H1 (cell line): ENCODE results near the gene GARIN6. TPM values are rescaled to one million over a fixed set of nuclear protein-coding genes. Genes with fewer than 3 reads are reported as not detected.

ENCODE experiments used
- CTCF ChIA-PET: fragments of 300-600 bp; sonication (Branson Sonifier 250); formaldehyde crosslinking; loops from one replicate; lab custom pipeline; 2021; ENCODE audit not compliant: partially characterized antibody; lab: Charles Lee
- POLR2A ChIA-PET: fragments of 300-600 bp; sonication (Branson Sonifier 250); formaldehyde crosslinking; loops from one replicate; lab custom pipeline; 2021; ENCODE audit warnings: inconsistent platforms; ENCODE audit not compliant: partially characterized antibody; lab: Charles Lee
- DNase-seq, 2 experiments: peaks; one replicate each; pipeline versions ENCODE4 v3.0.0 to v3.0.0-alpha.2; 2010 to 2022; ENCODE audit warnings: low spot score in 2 of 2, low read depth in 1 of 2, mixed read lengths in 1 of 2
- FAIRE-seq: peaks from 2 replicates; lab custom pipeline; 2011; peaks lifted over from hg19 to GRCh38; lab: Jason Lieb, UNC
- H2AFZ ChIP-seq: 2 replicates; pipeline ENCODE4 v1.8.1; 2012; ENCODE audit warnings: low read length, inconsistent platforms
- H2AK5ac ChIP-seq: 2 replicates; pipeline ENCODE4 v1.6.1; 2013; ENCODE audit warnings: low read depth, low read length
- H2BK120ac ChIP-seq: replicated peaks from 2 replicates; pipeline ENCODE3; 2013; ENCODE audit warnings: low read depth, low read length, inconsistent platforms
- H2BK12ac ChIP-seq: 2 replicates; pipeline ENCODE4 v1.6.1; 2013; ENCODE audit warnings: low read depth, low read length
- H2BK15ac ChIP-seq: 2 replicates; pipeline ENCODE4 v1.6.1; 2013; ENCODE audit warnings: low read length
- H2BK20ac ChIP-seq: 2 replicates; pipeline ENCODE4 v1.6.1; 2013; ENCODE audit warnings: low read length
- H2BK5ac ChIP-seq: 2 replicates; pipeline ENCODE4 v1.6.1; 2013; ENCODE audit warnings: low read depth, low read length
- H3K14ac ChIP-seq: 2 replicates; pipeline ENCODE4 v1.6.1; 2013; ENCODE audit warnings: inconsistent platforms; ENCODE audit not compliant: insufficient read length
- H3K18ac ChIP-seq: 2 replicates; pipeline ENCODE4 v1.6.1; 2013; ENCODE audit warnings: low read length; ENCODE audit errors: extremely low read depth
- H3K23ac ChIP-seq: 2 replicates; pipeline ENCODE4 v1.6.1; 2013; ENCODE audit warnings: inconsistent platforms; ENCODE audit not compliant: insufficient read length
- H3K23me2 ChIP-seq: 2 replicates; pipeline ENCODE4 v1.6.1; 2013; ENCODE audit warnings: low read depth, low read length
- H3K27ac ChIP-seq: 2 replicates; pipeline ENCODE4 v1.6.1; 2011; ENCODE audit warnings: low read depth, low read length, inconsistent platforms
- H3K27me3 ChIP-seq, 4 experiments: replicated peaks in 1 of 4; 1 replicate in 1 of 4; 2 replicates in 3 of 4; pipeline versions ENCODE4 v1.6.1 to v1.8.1; 2011 to 2013; ENCODE audit warnings: low read length in 3 of 4, mild to moderate bottlenecking in 3 of 4, inconsistent platforms in 2 of 4, mixed read lengths in 2 of 4, moderate library complexity in 1 of 4; ENCODE audit not compliant: control insufficient read depth in 3 of 4, insufficient read depth in 3 of 4; ENCODE audit errors: extremely low read depth in 1 of 4
- H3K36me3 ChIP-seq, 4 experiments: 2 replicates each; pipeline versions ENCODE4 v1.6.1 to v1.8.1; 2011 to 2013; ENCODE audit warnings: mild to moderate bottlenecking in 4 of 4, low read length in 3 of 4, moderate library complexity in 2 of 4, control low read depth in 1 of 4, inconsistent platforms in 1 of 4; ENCODE audit not compliant: insufficient read depth in 4 of 4, control insufficient read depth in 2 of 4
- H3K4ac ChIP-seq: replicated peaks from 2 replicates; pipeline ENCODE3; 2013; ENCODE audit warnings: low read length, low read depth, mixed read lengths, inconsistent platforms; ENCODE audit not compliant: insufficient read length
- H3K4me1 ChIP-seq, 4 experiments: replicated peaks in 1 of 4; 1 replicate in 1 of 4; 2 replicates in 3 of 4; pipeline versions ENCODE4 v1.6.1 to v1.8.1; 2011 to 2013; ENCODE audit warnings: low read length in 3 of 4, inconsistent platforms in 2 of 4, mixed read lengths in 1 of 4; ENCODE audit not compliant: insufficient read depth in 4 of 4, control insufficient read depth in 3 of 4
- H3K4me2 ChIP-seq, 2 experiments: 2 replicates each; pipeline versions ENCODE4 v1.6.1 to v1.8.1; 2011 to 2013; ENCODE audit warnings: low read depth in 2 of 2, low read length in 2 of 2, control low read depth in 1 of 2, inconsistent platforms in 1 of 2, mild to moderate bottlenecking in 1 of 2; ENCODE audit not compliant: insufficient read depth in 1 of 2
- H3K4me3 ChIP-seq, 4 experiments: fragments of 200-600, 300-600 bp in 1 of 4; sonication (generic), shearing (Covaris generic), sonication (Bioruptor Twin) in 1 of 4; 2 replicates each; pipeline versions ENCODE4 v1.5.1 to v1.8.1; 2011 to 2016; ENCODE audit warnings: low read length in 4 of 4, low read depth in 3 of 4, control low read depth in 2 of 4, inconsistent platforms in 2 of 4, mild to moderate bottlenecking in 2 of 4, mixed read lengths in 1 of 4, moderate library complexity in 1 of 4; ENCODE audit not compliant: insufficient read depth in 2 of 4; ENCODE audit errors: extremely low read depth in 1 of 4
- H3K56ac ChIP-seq: replicated peaks from 2 replicates; pipeline ENCODE3; 2013; ENCODE audit warnings: low read depth, mild to moderate bottlenecking, mixed read lengths, low read length, inconsistent platforms; ENCODE audit not compliant: insufficient read length
- H3K79me1 ChIP-seq: 2 replicates; pipeline ENCODE4 v1.6.1; 2013; ENCODE audit warnings: low read depth, low read length, control low read depth
- H3K79me2 ChIP-seq, 2 experiments: 2 replicates each; pipeline versions ENCODE4 v1.6.1 to v1.8.1; 2012 to 2013; ENCODE audit warnings: low read length in 2 of 2, mild to moderate bottlenecking in 2 of 2, inconsistent platforms in 1 of 2; ENCODE audit not compliant: insufficient read depth in 2 of 2, control insufficient read depth in 1 of 2
- H3K9ac ChIP-seq, 4 experiments: replicated peaks in 1 of 4; 1 replicate in 1 of 4; 2 replicates in 3 of 4; pipeline versions ENCODE4 v1.6.1 to v1.8.1; 2011 to 2013; ENCODE audit warnings: low read depth in 3 of 4, low read length in 3 of 4, control low read depth in 2 of 4, mild to moderate bottlenecking in 2 of 4, moderate library complexity in 2 of 4, inconsistent platforms in 1 of 4; ENCODE audit errors: extremely low read depth in 1 of 4
- H3K9me3 ChIP-seq, 2 experiments: 2 replicates each; pipeline versions ENCODE4 v1.6.1 to v1.8.1; 2012 to 2013; ENCODE audit warnings: mild to moderate bottlenecking in 2 of 2, moderate library complexity in 2 of 2, control low read depth in 1 of 2, inconsistent platforms in 1 of 2, low read depth in 1 of 2, low read length in 1 of 2, mixed read lengths in 1 of 2; ENCODE audit not compliant: insufficient read depth in 2 of 2
- H4K20me1 ChIP-seq, 2 experiments: replicated peaks in 1 of 2; 2 replicates each; pipeline versions ENCODE3 to v1.8.1; 2011 to 2013; ENCODE audit warnings: inconsistent platforms in 2 of 2, low read length in 2 of 2, mild to moderate bottlenecking in 1 of 2; ENCODE audit not compliant: insufficient read depth in 2 of 2, control insufficient read depth in 1 of 2
- H4K5ac ChIP-seq: 2 replicates; pipeline ENCODE4 v1.6.1; 2013; ENCODE audit warnings: low read length, low read depth, mixed read lengths, inconsistent platforms; ENCODE audit not compliant: insufficient read length
- H4K8ac ChIP-seq: 2 replicates; pipeline ENCODE4 v1.8.0; 2013; ENCODE audit warnings: mild to moderate bottlenecking, moderate library complexity, low read length, inconsistent platforms; ENCODE audit not compliant: insufficient read depth; ENCODE audit errors: extremely low read depth
- H4K91ac ChIP-seq: replicated peaks from 2 replicates; pipeline ENCODE3; 2013; ENCODE audit warnings: low read length, mixed read lengths, inconsistent platforms; ENCODE audit not compliant: insufficient read length
- ASH2L ChIP-seq: fragments of 200-600, 300-600 bp; sonication (generic); IDR thresholded peaks from one replicate; pipeline ENCODE4 v1.7.1; 2017; ENCODE audit warnings: low read length
- HDAC6 ChIP-seq: IDR thresholded peaks from one replicate; pipeline ENCODE4 v1.7.1; 2012; ENCODE audit warnings: low read depth, mild to moderate bottlenecking, inconsistent platforms, low read length, moderate library complexity
- POU5F1 ChIP-seq: IDR thresholded peaks from 2 replicates; pipeline ENCODE4 v1.6.1; 2011; ENCODE audit warnings: low read depth, mild to moderate bottlenecking, low read length, moderate library complexity
- SAP30 ChIP-seq: fragments of 300-600 bp; sonication (generic); IDR thresholded peaks from 2 replicates; pipeline ENCODE4 v1.7.1; 2012; ENCODE audit warnings: low read length, moderate library complexity, mild to moderate bottlenecking, inconsistent platforms; ENCODE audit not compliant: insufficient read depth, insufficient replicate concordance
- SP1 ChIP-seq: IDR thresholded peaks from 2 replicates; pipeline ENCODE4 v1.6.1; 2011; ENCODE audit warnings: low read depth, low read length
- TAF7 ChIP-seq: optimal IDR thresholded peaks from 2 replicates; pipeline ENCODE3; 2011; ENCODE audit warnings: low read depth, mild to moderate bottlenecking, inconsistent platforms, low read length, moderate library complexity, borderline replicate concordance
- YY1 ChIP-seq: IDR thresholded peaks from 2 replicates; pipeline ENCODE4 v1.6.1; 2011; ENCODE audit warnings: low read depth, mild to moderate bottlenecking, low read length
- WGBS, 2 experiments: shearing (Covaris generic) in 1 of 2; methylation state at CpG; one replicate each; pipeline versions ENCODE4 v1.1.6 to v1.1.7; 2013 to 2015; ENCODE audit warnings: low lambda C conversion rate in 2 of 2, mixed read lengths in 2 of 2, inconsistent platforms in 1 of 2, low coverage in 1 of 2, missing lambda C conversion rate in 1 of 2; ENCODE audit not compliant: insufficient replicate concordance in 2 of 2, insufficient coverage in 1 of 2, insufficient read length in 1 of 2; ENCODE audit errors: extremely low coverage in 1 of 2, missing lambda C conversion rate in 1 of 2; 5-methylcytosine and 5-hydroxymethylcytosine counted together
- polyA plus RNA-seq, 7 experiments: library from polyadenylated mRNA; depleted of rRNA in 3 of 7; stranded (reverse) in 5 of 7; unstranded in 2 of 7; fragments of >200 nt in 5 of 7; fragments of 200-250 nt in 2 of 7; gene quantifications; 1 replicate in 5 of 7; 2 replicates in 1 of 7; 4 replicates in 1 of 7; pipeline versions ENCODE4 v1.2.1 to v1.2.3, GENCODE V29; 2011 to 2013; ENCODE audit warnings: missing spikeins in 2 of 7, mixed read lengths in 2 of 7
- total RNA-seq: library from RNA; stranded (reverse); fragmentation: NEBNext Ultra II Directional; extraction: Animal tissue kit (Norgen Biotek cat#: 25700); gene quantifications from 2 replicates; pipeline ENCODE4 v1.2.1, GENCODE V29; 2021

The GARIN6 gene
- total and polyA plus RNA-seq, 2 of the 8 experiments (the other 6 are each of a cell fraction or from before 2014, with no cell fraction given): not detected

GRCh38 chr12:99611117-99611516 is 36.4 kb upstream of the GARIN6 start:
- TF ChIP-seq SP1 (no peak), SAP30 (no peak), POU5F1 (no peak), TAF7 (no peak), ASH2L (no peak), HDAC6 (no peak), YY1 (no peak)
- Histone ChIP-seq H2BK120ac (no peak overlapping the region), H3K14ac (no peak overlapping the region), H4K91ac (no peak overlapping the region), H3K9ac (no peak overlapping the region), H4K8ac (no peak overlapping the region), H3K4me2 (no peak overlapping the region), H3K27me3 (peaks cover 0 to 4% (median 0%) of the 10 kb centered on the region in 4 experiments; a peak in 2 of 7 replicates), H3K79me2 (no peaks in the 10 kb centered on the region), H2BK20ac (no peak overlapping the region), H3K4me3 (no peak overlapping the region), H4K20me1 (no peaks in the 10 kb centered on the region), H3K36me3 (no peaks in the 10 kb centered on the region), H2AFZ (no peak overlapping the region), H3K4ac (no peak overlapping the region), H3K56ac (no peak overlapping the region), H3K27ac (no peak overlapping the region), H3K79me1 (no peaks in the 10 kb centered on the region), H3K9me3 (no peaks in the 10 kb centered on the region), H3K23me2 (no peaks in the 10 kb centered on the region; the same call in 1 of the 2 replicates), H2BK12ac (no peak overlapping the region), H3K18ac (no peak overlapping the region), H3K23ac (no peak overlapping the region), H3K4me1 (peaks cover 0 to 13% (median 4%) of the 10 kb centered on the region in 4 experiments; a peak in 5 of 7 replicates), H2AK5ac (no peak overlapping the region), H4K5ac (no peak overlapping the region), H2BK5ac (no peak overlapping the region), H2BK15ac (no peak overlapping the region)
- FAIRE-seq (no peak), DNase-seq (no peak)
- 64% methylated on average over 3 of the region's 3 CpGs; no CpG with 5 or more reads in 1 of the 2 experiments for whole genome bisulfite sequencing, 2 experiments
- POLR2A ChIA-PET: no interaction called here
- CTCF ChIA-PET: interaction anchor here (1.2 to 2.6 kb wide), 5 partner anchors 9 to 226 kb away, joined by 3 to 14 read pairs (median 4); no protein-coding TSS in a partner anchor
